NCI-H345 treated with DMSO at 0.1 percent for 48 hours (cell line): ENCODE data around the gene ARFGAP1.

ENCODE experiments used
- DNase-seq: peaks from one replicate; lab custom pipeline; 2025; ENCODE audit not compliant: unreplicated experiment; lab: John Stamatoyannopoulos, UW

ARFGAP1 gene

GRCh38 chr20:63259734-63260460 lies 12.7 kb upstream of the ARFGAP1 start:
- no peak for DNase-seq

GRCh38 chr20:63260521-63260920 lies 12.1 kb upstream of the ARFGAP1 start:
- DNase-seq = no peak

GRCh38 chr20:63261060-63261794 lies 11.4 kb upstream of the ARFGAP1 start:
- DNase-seq = no peak

GRCh38 chr20:63261795-63262528 lies 10.7 kb upstream of the ARFGAP1 start:
- DNase-seq = no peak

- DNase-seq = no peak
Observed at GRCh38 chr20:63262836-63263235, 9.8 kb upstream of the ARFGAP1 start.

GRCh38 chr20:63264000-63264399 lies 8.6 kb upstream of the ARFGAP1 start:
- DNase-seq = no peak

GRCh38 chr20:63264519-63264918 lies 8.1 kb upstream of the ARFGAP1 start:
- no peak for DNase-seq

- no peak for DNase-seq
Observed at GRCh38 chr20:63265891-63266515, 6.6 kb upstream of the ARFGAP1 start.

- DNase-seq = no peak
Observed at GRCh38 chr20:63267691-63268090, 4.9 kb upstream of the ARFGAP1 start.

GRCh38 chr20:63268256-63268655 lies 4.4 kb upstream of the ARFGAP1 start:
- DNase-seq = no peak

GRCh38 chr20:63268671-63269439 lies 3.8 kb upstream of the ARFGAP1 start:
- DNase-seq = no peak

GRCh38 chr20:63269724-63270123 lies 2.9 kb upstream of the ARFGAP1 start:
- DNase-seq = no peak

GRCh38 chr20:63270606-63271325 lies 1.8 kb upstream of the ARFGAP1 start:
- DNase-seq = no peak

- DNase-seq = no peak
Observed at GRCh38 chr20:63273059-63273579, 506 bp downstream of the ARFGAP1 start.

- DNase-seq = no peak
Observed at GRCh38 chr20:63273635-63274380, 1.2 kb downstream of the ARFGAP1 start.

- DNase-seq = no peak
Observed at GRCh38 chr20:63274381-63275228, 2.0 kb downstream of the ARFGAP1 start.

GRCh38 chr20:63275825-63276224 lies 3.2 kb downstream of the ARFGAP1 start:
- DNase-seq = no peak

GRCh38 chr20:63276956-63277355 lies 4.3 kb downstream of the ARFGAP1 start:
- no peak for DNase-seq
